MM.1S (cell line): Measurements from ENCODE around the gene DMTF1.
"Not testable (repeated sequence)": the region's sequence is repeated elsewhere in the genome, so short reads cannot be mapped to it uniquely, and the experiment has no call there.

ENCODE experiments used
- DNase-seq: peaks from one replicate; pipeline ENCODE4 v3.0.0-alpha.2; 2015
- H2AFZ ChIP-seq: fragments of 300-600 bp; sonication (generic); 2 replicates; pipeline ENCODE4 v1.6.0; 2016; ENCODE audit warnings: antibody characterized with exemption, low read length
- H3F3A ChIP-seq: fragments of 300-600 bp; sonication (generic); 2 replicates; pipeline ENCODE4 v1.6.1; 2016; ENCODE audit warnings: mild to moderate bottlenecking, antibody characterized with exemption, low read length, moderate library complexity, mixed read lengths; ENCODE audit not compliant: insufficient read depth
- H3K27ac ChIP-seq: fragments of 300-600 bp; sonication (generic); 2 replicates; pipeline ENCODE4 v1.5.1; 2016; ENCODE audit warnings: mild to moderate bottlenecking, low read length
- H3K27me3 ChIP-seq: fragments of 300-600 bp; sonication (generic); replicated peaks from 2 replicates; pipeline ENCODE4 v1.6.0; 2016; ENCODE audit warnings: low read length; ENCODE audit not compliant: insufficient read depth
- H3K36me3 ChIP-seq: fragments of 300-600 bp; sonication (generic); replicated peaks from 2 replicates; pipeline ENCODE4 v1.6.1; 2016; ENCODE audit warnings: mild to moderate bottlenecking, low read length, mixed read lengths; ENCODE audit not compliant: insufficient read depth
- H3K4me1 ChIP-seq: fragments of 300-600 bp; sonication (generic); 2 replicates; pipeline ENCODE4 v1.6.1; 2016; ENCODE audit warnings: low read length, mixed read lengths
- H3K4me2 ChIP-seq: fragments of 300-600 bp; sonication (generic); 2 replicates; pipeline ENCODE4 v1.6.0; 2016; ENCODE audit warnings: low read depth, low read length
- H3K4me3 ChIP-seq: fragments of 300-600 bp; sonication (generic); 2 replicates; pipeline ENCODE4 v1.5.1; 2016; ENCODE audit warnings: low read length, mixed read lengths
- H3K79me2 ChIP-seq: fragments of 300-600 bp; sonication (generic); 2 replicates; pipeline ENCODE4 v1.6.1; 2016; ENCODE audit warnings: mixed run types, low read length, mixed read lengths
- H3K9ac ChIP-seq: fragments of 300-600 bp; sonication (generic); 2 replicates; pipeline ENCODE4 v1.6.1; 2016; ENCODE audit warnings: low read length, mixed read lengths
- H3K9me2 ChIP-seq: fragments of 300-600 bp; sonication (generic); replicated peaks from 2 replicates; pipeline ENCODE4 v1.6.1; 2016; ENCODE audit warnings: mild to moderate bottlenecking, low read length, mixed read lengths; ENCODE audit not compliant: insufficient read depth
- H3K9me3 ChIP-seq: fragments of 300-600 bp; sonication (generic); replicated peaks from 2 replicates; pipeline ENCODE4 v1.6.1; 2016; ENCODE audit warnings: mild to moderate bottlenecking, low read length, mixed read lengths; ENCODE audit not compliant: insufficient read depth
- H4K20me1 ChIP-seq: fragments of 300-600 bp; sonication (generic); 2 replicates; pipeline ENCODE4 v1.6.1; 2016; ENCODE audit warnings: mild to moderate bottlenecking, low read length, moderate library complexity, mixed read lengths; ENCODE audit not compliant: insufficient read depth
- CTCF ChIP-seq: fragments of 300-600 bp; sonication (generic); IDR thresholded peaks from 2 replicates; pipeline ENCODE4 v1.5.1; 2016; ENCODE audit warnings: antibody characterized with exemption, low read length, mixed read lengths
- EZH2 ChIP-seq: fragments of 300-600 bp; sonication (generic); optimal IDR thresholded peaks from 2 replicates; pipeline ENCODE3; 2017; ENCODE audit warnings: low read depth, mild to moderate bottlenecking, antibody characterized with exemption, low read length, mixed read lengths
- EZH2phosphoT487 ChIP-seq: fragments of 300-600 bp; sonication (generic); IDR thresholded peaks from 2 replicates; pipeline ENCODE4 v1.6.1; 2018; ENCODE audit warnings: antibody characterized with exemption, low read length

Gene DMTF1

GRCh38 chr7:87202208-87202607, 50.0 kb downstream of the DMTF1 start:
- Histone ChIP-seq H2AFZ (no peak overlapping the region), H3K9me3 (no peaks in the 10 kb centered on the region; the same call in 1 of the 2 replicates), H3K4me1 (0 out of 2 replicates have a peak, but pooled peaks cover 4% of the 10 kb centered on the region), H3K9me2 (no peaks in the 10 kb centered on the region), H3K9ac (no peak overlapping the region), H3K27me3 (no peaks in the 10 kb centered on the region), H4K20me1 (peaks cover 9% of the 10 kb centered on the region; the same call in 1 of the 2 replicates), H3K4me2 (no peak overlapping the region), H3F3A (0 out of 2 replicates have a peak, but pooled peaks cover 8% of the 10 kb centered on the region), H3K79me2 (peaks cover 98% of the 10 kb centered on the region), H3K27ac (no peak overlapping the region), H3K4me3 (no peak overlapping the region), H3K36me3 (0 out of 2 replicates have a peak, but pooled peaks cover 4% of the 10 kb centered on the region)
- TF ChIP-seq CTCF (no peak), EZH2phosphoT487 (no peak), EZH2 (no peak)
- no peak for DNase-seq

GRCh38 chr7:87202705-87203104, 50.5 kb downstream of the DMTF1 start:
- no peak overlapping the region for H3K4me2 ChIP-seq
- H3K9me2 ChIP-seq = no peaks in the 10 kb centered on the region
- DNase-seq = no peak
- peaks cover 98% of the 10 kb centered on the region for H3K79me2 ChIP-seq
- H3K4me3 ChIP-seq = no peak overlapping the region
- no peaks in the 10 kb centered on the region; the same call in 1 of the 2 replicates for H3K9me3 ChIP-seq
- H2AFZ ChIP-seq = no peak overlapping the region
- H3K27me3 ChIP-seq = no peaks in the 10 kb centered on the region
- H3K9ac ChIP-seq = no peak overlapping the region
- 0 out of 2 replicates have a peak, but pooled peaks cover 8% of the 10 kb centered on the region for H3F3A ChIP-seq
- peaks cover 9% of the 10 kb centered on the region; the same call in 1 of the 2 replicates for H4K20me1 ChIP-seq
- TF ChIP-seq EZH2phosphoT487 = no peak
- TF ChIP-seq EZH2 = no peak
- no peak for TF ChIP-seq CTCF
- H3K4me1 ChIP-seq = 0 out of 2 replicates have a peak, but pooled peaks cover 4% of the 10 kb centered on the region
- 0 out of 2 replicates have a peak, but pooled peaks cover 4% of the 10 kb centered on the region for H3K36me3 ChIP-seq
- H3K27ac ChIP-seq = no peak overlapping the region

- DNase-seq, H3K27ac ChIP-seq, H3K36me3 ChIP-seq, H3K9ac ChIP-seq, H2AFZ ChIP-seq, H4K20me1 ChIP-seq, H3K27me3 ChIP-seq, H3K4me3 ChIP-seq, H3K4me2 ChIP-seq, H3F3A ChIP-seq, H3K9me3 ChIP-seq, H3K4me1 ChIP-seq, H3K9me2 ChIP-seq: not testable (repeated sequence)
- H3K79me2 ChIP-seq = peaks cover 96% of the 10 kb centered on the region
These were observed 51.7 kb downstream of the DMTF1 start for GRCh38 chr7:87203929-87204328.

- no peak overlapping the region for H3K9ac ChIP-seq
- H3K9me3 ChIP-seq = no peaks in the 10 kb centered on the region; the same call in 1 of the 2 replicates
- no peaks in the 10 kb centered on the region for H3K27me3 ChIP-seq
- DNase-seq = no peak
- no peak overlapping the region for H2AFZ ChIP-seq
- no peaks in the 10 kb centered on the region for H3K4me1 ChIP-seq
- H3F3A ChIP-seq = 0 out of 2 replicates have a peak, but pooled peaks cover 8% of the 10 kb centered on the region
- H3K27ac ChIP-seq = no peak overlapping the region
- TF ChIP-seq CTCF = no peak
- TF ChIP-seq EZH2 = no peak
- H3K4me2 ChIP-seq = no peak overlapping the region
- peaks cover 9% of the 10 kb centered on the region; the same call in 1 of the 2 replicates for H4K20me1 ChIP-seq
- no peak overlapping the region for H3K4me3 ChIP-seq
- H3K79me2 ChIP-seq = peaks cover 96% of the 10 kb centered on the region
- H3K9me2 ChIP-seq = no peaks in the 10 kb centered on the region
- 0 out of 2 replicates have a peak, but pooled peaks cover 8% of the 10 kb centered on the region for H3K36me3 ChIP-seq
These were observed 52.7 kb downstream of the DMTF1 start for GRCh38 chr7:87204933-87205332.

GRCh38 chr7:87205701-87206100, 53.4 kb downstream of the DMTF1 start:
- not testable (repeated sequence) for H3K4me3 ChIP-seq, DNase-seq, H3K9me3 ChIP-seq, H3K36me3 ChIP-seq, H3K4me1 ChIP-seq, H3K27me3 ChIP-seq, H3K4me2 ChIP-seq, H3K27ac ChIP-seq, H4K20me1 ChIP-seq, H2AFZ ChIP-seq, H3F3A ChIP-seq, H3K9me2 ChIP-seq, H3K9ac ChIP-seq
- H3K79me2 ChIP-seq = peaks cover 96% of the 10 kb centered on the region
